SK-N-SH (cell line): ENCODE data around the gene E2F4. TPM values are rescaled to one million over a fixed set of nuclear protein-coding genes. Genes with fewer than 3 reads are reported as not detected.

Experiments
- CTCF ChIA-PET: fragments of 300-600, 350-600 bp; formaldehyde crosslinking; extraction: SDS; loops from one replicate; lab custom pipeline; 2021; lab: Yijun Ruan, JAX
- POLR2A ChIA-PET: fragments of 350-600 bp; sonication (Branson Sonifier 250); formaldehyde crosslinking; extraction: SDS; loops from one replicate; lab custom pipeline; 2020; ENCODE audit warnings: antibody characterized with exemption, inconsistent platforms; lab: Yijun Ruan, JAX
- DNase-seq: peaks from one replicate; pipeline ENCODE4 v3.0.0; 2012
- H2AFZ ChIP-seq: fragments of 200-600 bp; sonication (generic); 2 replicates; pipeline ENCODE4 v1.8.1; 2016; ENCODE audit warnings: antibody characterized with exemption, mild to moderate bottlenecking, low read depth
- H3F3A ChIP-seq: fragments of 200-600 bp; sonication (generic); replicated peaks from 2 replicates; pipeline ENCODE3; 2016; ENCODE audit warnings: antibody characterized with exemption, mild to moderate bottlenecking; ENCODE audit not compliant: insufficient read depth
- H3K27ac ChIP-seq, 2 experiments: fragments of 200-500 bp in 1 of 2; fragments of 200-600 bp in 1 of 2; sonication (Bioruptor generic) in 1 of 2; sonication (generic), shearing (Covaris generic) in 1 of 2; 2 replicates each; pipeline versions ENCODE4 v1.5.1 to v1.6.1; 2014 to 2016; ENCODE audit warnings: low read depth in 2 of 2, inconsistent platforms in 1 of 2, low read length in 1 of 2, mild to moderate bottlenecking in 1 of 2, mixed read lengths in 1 of 2
- H3K27me3 ChIP-seq: fragments of 200-600 bp; sonication (generic), shearing (Covaris generic); 2 replicates; pipeline ENCODE4 v1.6.1; 2016; ENCODE audit warnings: mixed run types; ENCODE audit not compliant: insufficient read depth
- H3K36me3 ChIP-seq, 2 experiments: fragments of 200-500 bp in 1 of 2; fragments of 200-600 bp in 1 of 2; sonication (Bioruptor generic) in 1 of 2; sonication (generic) in 1 of 2; replicated peaks in 1 of 2; 2 replicates each; pipeline versions ENCODE3 to v1.5.1; 2014 to 2016; ENCODE audit warnings: low read length in 1 of 2, mild to moderate bottlenecking in 1 of 2; ENCODE audit not compliant: insufficient read depth in 2 of 2, control insufficient read depth in 1 of 2
- H3K4me1 ChIP-seq, 2 experiments: fragments of 200-500 bp in 1 of 2; fragments of 200-600 bp in 1 of 2; sonication (Bioruptor generic) in 1 of 2; sonication (generic), shearing (Covaris generic) in 1 of 2; 2 replicates each; pipeline versions ENCODE4 v1.5.1 to v1.6.1; 2014 to 2016; ENCODE audit warnings: low read depth in 1 of 2, low read length in 1 of 2, mixed run types in 1 of 2; ENCODE audit not compliant: insufficient read depth in 2 of 2, control insufficient read depth in 1 of 2
- H3K4me2 ChIP-seq: fragments of 200-600 bp; sonication (generic), shearing (Covaris generic); 2 replicates; pipeline ENCODE4 v1.6.1; 2017; ENCODE audit warnings: mixed run types
- H3K4me3 ChIP-seq, 2 experiments: fragments of 200-500 bp in 1 of 2; fragments of 200-600 bp in 1 of 2; sonication (Bioruptor generic) in 1 of 2; sonication (generic), shearing (Covaris generic) in 1 of 2; 2 replicates each; pipeline versions ENCODE4 v1.5.1 to v1.8.1; 2014 to 2016; ENCODE audit warnings: low read depth in 2 of 2, inconsistent platforms in 1 of 2, low read length in 1 of 2, mild to moderate bottlenecking in 1 of 2, mixed read lengths in 1 of 2, moderate library complexity in 1 of 2
- H3K79me2 ChIP-seq: fragments of 200-600 bp; sonication (generic); 2 replicates; pipeline ENCODE4 v1.8.1; 2017; ENCODE audit warnings: mild to moderate bottlenecking; ENCODE audit not compliant: insufficient read depth
- H3K9ac ChIP-seq: fragments of 200-600 bp; sonication (generic); 2 replicates; pipeline ENCODE4 v1.6.1; 2017; ENCODE audit warnings: mixed run types
- H3K9me2 ChIP-seq: fragments of 200-600 bp; sonication (generic); 2 replicates; pipeline ENCODE4 v1.6.1; 2017; ENCODE audit warnings: mixed run types
- H3K9me3 ChIP-seq: fragments of 200-600 bp; sonication (generic); 2 replicates; pipeline ENCODE4 v1.6.1; 2017; ENCODE audit warnings: mixed run types, mild to moderate bottlenecking, moderate library complexity
- H4K20me1 ChIP-seq: fragments of 200-600 bp; sonication (generic); 2 replicates; pipeline ENCODE4 v1.6.1; 2017; ENCODE audit warnings: mild to moderate bottlenecking, mixed run types; ENCODE audit not compliant: insufficient read depth
- CHD2 ChIP-seq: fragments of 150-350 bp; IDR thresholded peaks from 2 replicates; pipeline ENCODE4 v1.6.1; 2018; ENCODE audit warnings: low read length; ENCODE audit not compliant: partially characterized antibody
- ELF1 ChIP-seq: IDR thresholded peaks from 2 replicates; pipeline ENCODE4 v1.4.0; 2012
- EP300 ChIP-seq, 2 experiments: IDR thresholded peaks; 2 replicates each; pipeline versions ENCODE4 v1.4.0 to v1.6.1; 2012; ENCODE audit warnings: borderline replicate concordance in 1 of 2, low read depth in 1 of 2, low read length in 1 of 2
- EZH2phosphoT487 ChIP-seq: fragments of 200-600 bp; sonication (generic); IDR thresholded peaks from 2 replicates; pipeline ENCODE4 v1.6.1; 2017; ENCODE audit warnings: low read depth, mixed run types, mild to moderate bottlenecking, antibody characterized with exemption, moderate library complexity, borderline replicate concordance
- FOSL2 ChIP-seq: IDR thresholded peaks from 2 replicates; pipeline ENCODE4 v1.4.0; 2012; ENCODE audit warnings: low read depth, mild to moderate bottlenecking, moderate library complexity, borderline replicate concordance
- FOXM1 ChIP-seq: IDR thresholded peaks from 2 replicates; pipeline ENCODE4 v1.4.0; 2012; ENCODE audit warnings: low read depth, mild to moderate bottlenecking
- GABPA ChIP-seq: IDR thresholded peaks from 2 replicates; pipeline ENCODE4 v1.4.0; 2012; ENCODE audit warnings: low read depth, mild to moderate bottlenecking
- GATA2 ChIP-seq: sonication (generic); formaldehyde crosslinking; IDR thresholded peaks from 2 replicates; pipeline ENCODE4 v1.5.0; 2020; ENCODE audit warnings: mild to moderate bottlenecking, missing genetic modification reagents
- MEF2A ChIP-seq: IDR thresholded peaks from 2 replicates; pipeline ENCODE4 v1.4.0; 2012; ENCODE audit warnings: low read depth, borderline replicate concordance
- MXI1 ChIP-seq: IDR thresholded peaks from 2 replicates; pipeline ENCODE4 v1.6.1; 2012; ENCODE audit warnings: mild to moderate bottlenecking, low read depth, low read length, improper control_type of control experiment
- NFIC ChIP-seq: IDR thresholded peaks from 2 replicates; pipeline ENCODE4 v1.4.0; 2012; ENCODE audit warnings: borderline replicate concordance
- POLR2AphosphoS5 ChIP-seq: IDR thresholded peaks from 2 replicates; pipeline ENCODE4 v1.6.1; 2012; ENCODE audit warnings: low read depth, low read length
- RAD21 ChIP-seq: IDR thresholded peaks from 2 replicates; pipeline ENCODE4 v1.6.1; 2012; ENCODE audit warnings: mild to moderate bottlenecking, low read length
- RFX5 ChIP-seq: IDR thresholded peaks from 2 replicates; pipeline ENCODE4 v1.6.1; 2012; ENCODE audit warnings: mild to moderate bottlenecking, improper control_type of control experiment, low read length
- SIN3A ChIP-seq: IDR thresholded peaks from 2 replicates; pipeline ENCODE4 v1.6.1; 2012; ENCODE audit warnings: low read depth, mild to moderate bottlenecking, low read length, moderate library complexity, borderline replicate concordance
- TAF1 ChIP-seq: IDR thresholded peaks from 2 replicates; pipeline ENCODE4 v1.6.1; 2012; ENCODE audit warnings: low read depth, mild to moderate bottlenecking, low read length, moderate library complexity, borderline replicate concordance
- TCF12 ChIP-seq: IDR thresholded peaks from 2 replicates; pipeline ENCODE4 v1.4.0; 2012
- TEAD4 ChIP-seq: IDR thresholded peaks from 2 replicates; pipeline ENCODE4 v1.4.0; 2012; ENCODE audit warnings: mild to moderate bottlenecking, borderline replicate concordance; ENCODE audit not compliant: insufficient read depth
- YY1 ChIP-seq: IDR thresholded peaks from 2 replicates; pipeline ENCODE4 v1.4.0; 2012; ENCODE audit warnings: low read depth, mild to moderate bottlenecking
- ZBTB33 ChIP-seq: IDR thresholded peaks from 2 replicates; pipeline ENCODE4 v1.4.0; 2012; ENCODE audit warnings: low read depth, borderline replicate concordance
- WGBS: methylation state at CpG from one replicate; pipeline ENCODE4 v1.1.6; 2017; ENCODE audit warnings: low lambda C conversion rate; 5-methylcytosine and 5-hydroxymethylcytosine counted together
- polyA plus RNA-seq, 3 experiments: library from polyadenylated mRNA; depleted of rRNA; stranded (reverse); fragments of >200 nt; gene quantifications; 2 replicates each; pipeline ENCODE4 v1.2.3, GENCODE V29; 2012
- TF ChIP-seq, protein P1 (sequence below): fragments of 200-600 bp; sonication (generic); IDR thresholded peaks from 2 replicates; pipeline ENCODE4 v1.6.1; 2017; ENCODE audit warnings: antibody characterized with exemption, mild to moderate bottlenecking, moderate library complexity

The E2F4 gene
- polyA plus RNA-seq, 1 of the 3 experiments (the other 2 are of a cell fraction): 168 TPM

DNA sequence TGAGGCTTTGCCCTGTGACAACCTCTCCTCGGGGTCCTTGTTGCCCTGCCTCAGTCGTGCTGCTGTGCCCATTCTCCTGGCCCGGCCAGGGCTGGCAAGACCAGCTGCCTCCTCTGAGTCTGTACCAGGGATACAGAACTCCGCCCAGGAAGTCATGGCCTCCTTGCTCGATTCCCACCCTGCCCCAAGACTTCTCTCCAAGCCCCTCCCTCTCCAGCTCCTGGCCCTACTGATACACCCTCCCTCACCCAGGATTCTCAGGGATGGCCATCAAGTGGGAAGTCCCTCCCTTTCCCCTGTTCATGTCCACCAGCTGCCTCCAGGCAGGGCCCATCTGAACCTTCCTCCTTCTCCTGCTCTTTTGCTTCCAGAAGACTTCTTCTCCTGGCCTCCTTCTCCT is 23.8 kb downstream of the E2F4 start:
- Histone ChIP-seq H3K9me2 (no peaks in the 10 kb centered on the region), H3K36me3 (peaks cover 0 to 5% of the 10 kb centered on the region in 2 experiments), H3K79me2 (no peaks in the 10 kb centered on the region), H2AFZ (no peak overlapping the region), H3K4me1 (peaks cover 0 to 10% of the 10 kb centered on the region in 2 experiments; a peak in 1 of 4 replicates), H3K27me3 (no peaks in the 10 kb centered on the region), H3F3A (no peaks in the 10 kb centered on the region), H3K9ac (no peak overlapping the region), H3K4me2 (no peak overlapping the region), H4K20me1 (no peaks in the 10 kb centered on the region), H3K9me3 (no peaks in the 10 kb centered on the region), H3K4me3 (no peak overlapping the region), H3K27ac (no peak overlapping the region)
- no peak for DNase-seq
- WGBS: 59% methylated on average over 5 of the region's 5 CpGs
- CTCF ChIA-PET: interaction anchor here (0.7 to 1.6 kb wide), 2 partner anchors 48 to 60 kb away, joined by 3 to 5 read pairs; no protein-coding TSS in a partner anchor
- TF ChIP-seq SIN3A: no peak
- TF ChIP-seq YY1: no peak
- no peak for TF ChIP-seq ZBTB33
- TF ChIP-seq EP300 (IDR thresholded peaks at IDR 0.05; ENCODE audit: borderline replicate concordance in 1 of 2, low read depth in 1 of 2, low read length in 1 of 2): no peak
- TF ChIP-seq POLR2AphosphoS5: no peak
- no peak for TF ChIP-seq ELF1
- no peak for TF ChIP-seq NFIC
- no peak for TF ChIP-seq GABPA
- no peak for TF ChIP-seq FOXM1
- TF ChIP-seq RFX5: no peak
- no peak for TF ChIP-seq CHD2
- no peak for TF ChIP-seq RAD21
- TF ChIP-seq TAF1: no peak
- TF ChIP-seq MXI1: no peak
- no peak for TF ChIP-seq TEAD4
- POLR2A ChIA-PET: interaction anchor here (0.8 kb wide), 1 partner anchor 22 kb away, joined by 3 read pairs; no protein-coding TSS in a partner anchor

GRCh38 chr16:67216612-67217490 is 24.9 kb downstream of the E2F4 start:
- ChIA-PET CTCF (interaction anchor here (1.4 to 2.1 kb wide), 2 partner anchors 10 to 19 kb away, joined by 3 to 5 read pairs; partner anchors contain the start of gene TMEM208), POLR2A (interaction anchor here (1.0 to 3.0 kb wide), 3 partner anchors 8 to 46 kb away, joined by 3 to 21 read pairs (median 5); partner anchors contain the start of genes NOL3 and TMEM208)
- no peak overlapping the region for H2AFZ ChIP-seq
- H3F3A ChIP-seq: no peaks in the 10 kb centered on the region
- no peaks in the 10 kb centered on the region for H3K79me2 ChIP-seq
- peaks cover 0 to 10% of the 10 kb centered on the region in 2 experiments for H3K36me3 ChIP-seq
- H3K9me2 ChIP-seq: no peaks in the 10 kb centered on the region
- H4K20me1 ChIP-seq: no peaks in the 10 kb centered on the region
- H3K9ac ChIP-seq: no peak overlapping the region
- no peaks in the 10 kb centered on the region for H3K27me3 ChIP-seq
- no peaks in the 10 kb centered on the region for H3K9me3 ChIP-seq
- 88% methylated on average over 18 of the region's 18 CpGs for WGBS
- H3K4me3 ChIP-seq: no peak overlapping the region
- H3K4me2 ChIP-seq: no peak overlapping the region
- peak overlapping the region in 1 of 2 experiments; percentile 29; a peak in 2 of 4 replicates for H3K27ac ChIP-seq
- DNase-seq: peak; percentile 56
- H3K4me1 ChIP-seq: peaks cover 0 to 10% of the 10 kb centered on the region in 2 experiments; a peak in 1 of 4 replicates
- TF ChIP-seq, protein P1, sequence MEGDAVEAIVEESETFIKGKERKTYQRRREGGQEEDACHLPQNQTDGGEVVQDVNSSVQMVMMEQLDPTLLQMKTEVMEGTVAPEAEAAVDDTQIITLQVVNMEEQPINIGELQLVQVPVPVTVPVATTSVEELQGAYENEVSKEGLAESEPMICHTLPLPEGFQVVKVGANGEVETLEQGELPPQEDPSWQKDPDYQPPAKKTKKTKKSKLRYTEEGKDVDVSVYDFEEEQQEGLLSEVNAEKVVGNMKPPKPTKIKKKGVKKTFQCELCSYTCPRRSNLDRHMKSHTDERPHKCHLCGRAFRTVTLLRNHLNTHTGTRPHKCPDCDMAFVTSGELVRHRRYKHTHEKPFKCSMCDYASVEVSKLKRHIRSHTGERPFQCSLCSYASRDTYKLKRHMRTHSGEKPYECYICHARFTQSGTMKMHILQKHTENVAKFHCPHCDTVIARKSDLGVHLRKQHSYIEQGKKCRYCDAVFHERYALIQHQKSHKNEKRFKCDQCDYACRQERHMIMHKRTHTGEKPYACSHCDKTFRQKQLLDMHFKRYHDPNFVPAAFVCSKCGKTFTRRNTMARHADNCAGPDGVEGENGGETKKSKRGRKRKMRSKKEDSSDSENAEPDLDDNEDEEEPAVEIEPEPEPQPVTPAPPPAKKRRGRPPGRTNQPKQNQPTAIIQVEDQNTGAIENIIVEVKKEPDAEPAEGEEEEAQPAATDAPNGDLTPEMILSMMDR: no peak
- TF ChIP-seq EZH2phosphoT487 (no peak), MEF2A (no peak), GATA2 (CRISPR knock-in tag) (no peak), FOSL2 (no peak), TCF12 (no peak), RAD21 (no peak), ELF1 (no peak)
